Renal cortex interstitium (tissue), 11 donors: ENCODE results near the gene LSR. TPM values are rescaled to one million over a fixed set of nuclear protein-coding genes. Genes with fewer than 3 reads are reported as not detected.

Source experiments
- DNase-seq, 11 donors: peaks; one replicate each; pipeline ENCODE4 v3.0.0-alpha.2; 2013; ENCODE audit warnings: low read depth in 9 of 11, low spot score in 4 of 11; ENCODE audit errors: extremely low read depth in 1 of 11
- polyA plus RNA-seq, 3 donors: library from polyadenylated mRNA; unstranded; fragments of 120-200 nt; gene quantifications; one replicate each; pipeline ENCODE4 v1.2.1, GENCODE V29; 2013; ENCODE audit not compliant: insufficient read length in 3 of 3

Gene LSR
- polyA plus RNA-seq, 3 donors, result 46.4 to 62.4 (median 60.5) TPM

DNA sequence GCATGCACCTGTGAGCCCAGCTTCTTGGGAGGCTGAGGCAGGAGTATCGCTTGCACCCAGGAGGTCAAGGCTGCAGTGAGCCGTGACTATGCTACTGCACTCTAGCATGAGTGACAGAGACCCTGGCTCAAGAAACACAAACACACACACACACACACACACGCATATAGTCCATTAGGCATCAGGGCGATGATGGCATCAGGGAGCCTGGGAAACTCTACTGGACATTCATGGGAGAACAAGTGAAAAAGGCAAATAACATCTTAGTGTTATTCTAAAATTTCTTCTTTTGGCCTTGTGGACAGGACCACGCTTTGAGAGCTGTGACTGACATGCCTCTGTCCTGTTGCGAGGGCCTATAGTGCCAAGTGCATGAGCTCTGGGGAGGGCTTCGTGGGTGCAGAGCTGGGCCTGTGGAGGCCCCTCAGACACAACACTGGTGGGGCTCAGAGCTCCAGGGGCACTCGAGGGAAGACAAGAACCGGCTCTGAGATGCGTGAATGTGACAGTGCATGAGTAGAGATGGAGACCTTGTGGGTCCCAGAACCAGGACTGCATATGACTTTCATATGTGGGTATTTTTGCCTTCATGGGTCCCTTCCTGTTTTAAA, 12.0 kb downstream of the LSR start:
- DNase-seq, result no peak

DNA sequence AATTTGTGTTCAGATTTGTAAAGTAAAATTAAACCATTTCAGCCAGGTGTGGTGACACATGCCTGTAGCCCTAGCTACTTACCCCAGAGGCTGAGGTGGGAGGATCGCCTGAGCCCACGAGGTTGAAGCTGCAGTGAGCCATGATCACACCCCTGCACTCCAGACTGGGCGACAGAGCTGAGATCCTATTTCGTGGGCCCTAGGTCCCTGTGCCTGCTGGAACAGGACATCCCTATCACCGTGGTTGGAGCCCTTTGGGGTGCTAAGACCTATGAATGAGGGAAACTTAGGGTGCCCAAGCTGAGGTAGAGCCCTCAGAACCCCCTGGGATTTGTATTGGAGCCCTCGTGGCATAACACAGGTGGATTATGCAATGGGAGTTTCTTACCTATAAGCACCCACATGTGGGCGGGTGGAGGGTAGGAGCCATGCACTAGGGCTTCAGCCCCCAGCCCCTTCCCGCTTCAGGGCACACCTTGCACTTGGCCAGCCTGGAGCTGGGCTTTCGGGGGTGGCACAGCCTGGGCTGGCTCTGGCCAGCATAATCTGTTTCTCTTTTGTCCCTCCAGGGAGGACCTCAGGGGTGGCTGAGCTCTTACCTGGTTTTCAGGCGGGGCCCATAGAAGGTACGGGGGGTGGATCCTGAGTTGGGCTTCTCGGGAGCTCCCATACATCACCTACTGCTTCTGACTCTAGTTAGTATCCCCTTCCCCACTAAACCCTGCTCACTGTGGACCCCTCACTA, 12.7 kb downstream of the LSR start:
- DNase-seq, result no peak

DNA sequence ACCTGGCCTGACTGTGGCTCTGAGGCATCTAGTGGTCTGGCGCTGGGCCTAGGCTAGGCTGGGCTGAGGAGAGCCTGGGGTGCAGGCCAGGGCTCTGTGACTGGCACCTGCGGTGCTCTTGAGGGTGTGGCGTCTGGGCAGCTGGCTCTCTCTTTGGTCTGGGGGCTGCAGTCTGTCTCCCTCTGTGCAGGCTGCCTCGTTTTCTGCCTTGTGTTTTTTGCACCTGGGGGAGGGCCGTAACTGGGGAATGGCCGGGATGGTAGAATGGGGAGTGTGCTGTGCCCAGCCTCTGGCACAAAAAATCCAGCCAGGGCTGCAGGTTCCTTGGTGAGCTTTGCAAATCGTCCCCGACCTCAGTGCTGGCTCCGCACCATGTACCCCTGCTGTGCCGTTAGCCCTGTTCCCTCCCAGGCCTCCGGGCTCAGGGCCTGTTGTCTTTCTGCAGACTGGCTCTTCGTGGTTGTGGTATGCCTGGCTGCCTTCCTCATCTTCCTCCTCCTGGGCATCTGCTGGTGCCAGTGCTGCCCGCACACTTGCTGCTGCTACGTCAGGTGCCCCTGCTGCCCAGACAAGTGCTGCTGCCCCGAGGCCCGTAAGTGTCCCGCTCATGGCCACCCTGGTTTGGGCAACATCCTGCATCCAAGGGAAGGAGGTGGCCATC, 13.4 kb downstream of the LSR start:
- DNase-seq, result no peak

DNA sequence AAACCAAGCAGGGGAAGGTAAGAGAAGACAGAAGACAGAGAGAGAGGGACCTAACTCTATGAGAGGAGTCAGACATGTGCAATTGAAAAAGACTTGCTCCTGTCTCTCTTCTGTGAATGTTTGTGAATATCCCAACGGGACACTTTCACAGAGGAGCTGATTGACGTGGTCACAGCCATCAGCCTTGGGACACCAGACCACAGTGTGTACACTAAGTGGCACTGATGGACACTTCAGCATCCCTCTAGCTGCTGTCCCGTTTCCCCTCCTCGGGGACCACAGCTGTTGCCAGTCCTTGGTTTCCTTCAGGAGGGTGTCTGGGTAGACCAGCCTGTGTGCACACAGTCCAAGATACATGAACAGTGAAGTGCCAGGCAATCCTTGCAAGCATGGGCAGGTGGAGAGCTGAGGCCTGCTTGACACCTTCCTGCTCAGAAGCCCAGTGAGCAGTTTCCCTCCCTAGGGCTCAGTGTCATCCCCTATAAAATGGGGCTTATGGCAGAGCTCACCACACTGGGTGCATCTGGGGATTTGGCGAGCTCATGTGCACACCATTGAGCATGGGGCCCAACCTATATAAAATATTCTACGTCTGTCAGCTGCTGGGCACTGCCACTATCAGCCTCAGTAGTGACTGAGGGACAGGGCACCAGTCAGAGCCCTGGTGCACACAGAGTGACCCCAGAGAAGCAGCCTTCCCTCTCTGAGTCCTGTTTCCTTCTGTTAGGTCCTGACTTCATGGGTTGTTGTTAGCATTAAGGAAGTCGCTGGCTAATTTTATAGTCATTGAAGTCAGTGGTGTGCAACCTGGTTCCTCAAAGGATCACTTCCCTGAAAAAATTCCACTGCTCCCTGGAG, 15.7 kb downstream of the LSR start:
- DNase-seq, result no peak

DNA sequence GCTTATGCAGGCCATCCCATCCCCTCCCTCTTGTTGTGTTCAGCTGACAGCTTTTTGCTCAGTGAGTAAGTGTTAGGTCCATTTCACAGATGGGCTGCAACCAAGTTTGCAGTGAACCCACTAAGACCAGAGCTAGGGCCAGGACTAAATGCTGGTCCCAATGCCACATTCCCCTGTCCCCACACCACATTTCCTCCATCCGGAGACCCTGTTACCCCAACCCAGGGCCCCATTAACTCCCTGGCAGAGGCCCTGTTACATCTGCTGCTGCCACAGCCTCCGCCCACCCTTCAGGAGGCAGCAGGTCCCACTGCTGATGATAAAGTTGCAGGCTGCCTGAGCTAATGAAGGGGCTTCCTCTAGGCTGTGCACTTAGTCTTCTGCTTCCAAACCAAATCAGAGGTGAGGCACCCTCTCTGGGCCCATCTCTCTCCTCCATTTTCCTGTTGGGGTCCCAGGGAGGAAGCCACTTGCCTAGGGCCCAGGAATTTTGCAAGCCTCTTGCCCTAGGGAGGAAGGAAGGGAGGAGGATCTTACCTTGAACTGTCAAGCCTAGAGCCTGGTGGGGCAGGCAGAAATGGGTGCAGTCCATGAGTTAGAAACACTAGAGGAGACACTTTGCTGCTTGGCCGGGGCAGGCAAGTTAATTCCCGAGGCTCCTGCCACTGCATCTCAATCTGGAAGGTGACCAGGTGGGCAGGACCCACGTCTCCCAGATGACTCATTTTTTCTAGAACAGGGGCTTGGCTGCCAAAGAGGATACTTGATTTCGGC, 16.5 kb downstream of the LSR start:
- DNase-seq, result no peak

DNA sequence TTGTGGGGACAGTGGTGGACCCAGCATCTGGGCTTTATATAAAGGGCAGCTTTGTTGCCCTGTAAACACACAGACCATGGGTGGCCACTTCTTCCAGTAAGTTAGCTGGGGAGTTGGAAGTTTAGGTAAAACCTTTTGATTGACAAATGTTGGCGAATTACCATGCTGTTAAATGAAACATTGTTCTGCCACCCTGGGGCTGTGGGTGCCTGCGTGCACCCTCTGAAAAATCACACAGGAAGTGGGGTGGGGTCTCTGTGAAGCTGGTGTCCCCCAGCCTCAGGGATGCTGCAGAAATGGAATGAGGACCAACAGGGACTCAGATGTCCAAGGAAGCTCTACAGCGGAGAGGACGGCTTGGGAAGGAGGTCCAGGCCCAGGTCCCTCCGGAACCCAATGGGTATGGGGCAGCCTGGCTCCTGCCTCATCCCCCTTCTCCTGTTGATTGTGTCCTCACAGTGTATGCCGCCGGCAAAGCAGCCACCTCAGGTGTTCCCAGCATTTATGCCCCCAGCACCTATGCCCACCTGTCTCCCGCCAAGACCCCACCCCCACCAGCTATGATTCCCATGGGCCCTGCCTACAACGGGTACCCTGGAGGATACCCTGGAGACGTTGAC, 17.2 kb downstream of the LSR start:
- no peak for DNase-seq

DNA sequence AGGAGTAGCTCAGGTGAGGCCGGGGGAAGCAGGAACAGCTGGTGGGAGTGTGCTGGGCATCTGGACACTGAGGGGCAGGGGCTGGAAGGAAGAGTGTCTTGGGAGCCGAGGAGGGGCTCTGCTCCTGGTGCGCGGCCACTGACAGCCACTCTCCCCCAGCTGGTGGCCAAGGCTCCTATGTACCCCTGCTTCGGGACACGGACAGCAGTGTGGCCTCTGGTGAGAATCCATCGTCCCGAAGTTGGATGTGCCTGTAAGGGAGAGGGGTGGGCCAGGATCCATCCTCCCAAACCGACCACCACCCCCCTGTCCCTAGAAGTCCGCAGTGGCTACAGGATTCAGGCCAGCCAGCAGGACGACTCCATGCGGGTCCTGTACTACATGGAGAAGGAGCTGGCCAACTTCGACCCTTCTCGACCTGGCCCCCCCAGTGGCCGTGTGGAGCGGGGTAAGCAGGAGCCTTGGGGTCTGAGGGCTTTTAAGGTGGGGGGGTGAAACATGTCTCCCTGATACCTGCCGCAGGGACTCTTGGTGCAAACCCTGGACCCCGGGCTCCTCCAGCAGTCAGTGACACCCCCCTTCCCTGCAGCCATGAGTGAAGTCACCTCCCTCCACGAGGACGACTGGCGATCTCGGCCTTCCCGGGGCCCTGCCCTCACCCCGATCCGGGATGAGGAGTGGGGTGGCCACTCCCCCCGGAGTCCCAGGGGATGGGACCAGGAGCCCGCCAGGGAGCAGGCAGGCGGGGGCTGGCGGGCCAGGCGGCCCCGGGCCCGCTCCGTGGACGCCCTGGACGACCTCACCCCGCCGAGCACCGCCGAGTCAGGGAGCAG, 17.9 kb downstream of the LSR start:
- no peak for DNase-seq

DNA sequence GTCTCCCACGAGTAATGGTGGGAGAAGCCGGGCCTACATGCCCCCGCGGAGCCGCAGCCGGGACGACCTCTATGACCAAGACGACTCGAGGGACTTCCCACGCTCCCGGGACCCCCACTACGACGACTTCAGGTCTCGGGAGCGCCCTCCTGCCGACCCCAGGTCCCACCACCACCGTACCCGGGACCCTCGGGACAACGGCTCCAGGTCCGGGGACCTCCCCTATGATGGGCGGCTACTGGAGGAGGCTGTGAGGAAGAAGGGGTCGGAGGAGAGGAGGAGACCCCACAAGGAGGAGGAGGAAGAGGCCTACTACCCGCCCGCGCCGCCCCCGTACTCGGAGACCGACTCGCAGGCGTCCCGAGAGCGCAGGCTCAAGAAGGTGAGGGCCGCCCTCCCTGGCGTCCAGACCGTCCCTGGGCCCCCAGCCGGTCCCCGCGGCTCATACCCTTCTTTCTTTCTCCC, 18.6 kb downstream of the LSR start:
- no peak for DNase-seq

DNA sequence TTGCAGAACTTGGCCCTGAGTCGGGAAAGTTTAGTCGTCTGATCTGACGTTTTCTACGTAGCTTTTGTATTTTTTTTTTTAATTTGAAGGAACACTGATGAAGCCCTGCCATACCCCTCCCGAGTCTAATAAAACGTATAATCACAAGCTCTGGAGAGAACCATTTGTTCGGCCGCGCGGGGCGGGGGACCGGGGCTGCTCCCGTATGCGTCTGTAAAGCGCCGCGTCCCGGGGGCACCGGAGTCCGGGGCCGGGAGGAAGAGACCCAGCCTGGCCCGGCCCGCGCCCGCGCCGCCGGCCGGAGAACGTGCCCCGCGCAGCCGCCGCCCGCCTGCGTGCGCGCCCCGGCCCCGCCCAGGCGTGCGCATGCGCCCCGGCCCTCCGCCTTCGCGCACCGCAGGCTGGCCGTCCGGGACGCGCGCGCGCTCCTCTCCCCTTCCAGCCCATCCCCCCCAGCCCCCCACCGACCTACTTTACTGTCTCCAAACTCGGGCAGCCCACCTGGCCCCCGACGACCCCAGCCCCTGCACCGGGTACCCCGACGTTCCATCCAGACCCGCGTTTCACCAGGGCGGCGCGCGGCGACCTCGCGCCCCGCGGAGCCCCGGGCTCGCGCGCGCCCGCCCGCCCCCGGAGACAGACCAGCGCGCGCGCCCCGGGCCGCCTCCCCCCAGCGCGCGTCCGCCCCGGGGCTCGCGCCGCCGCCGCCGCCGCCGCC, 19.2 kb downstream of the LSR start:
- DNase-seq, result peak in 7 of 11 donors; percentile 37 to 73 (median 65)

DNA sequence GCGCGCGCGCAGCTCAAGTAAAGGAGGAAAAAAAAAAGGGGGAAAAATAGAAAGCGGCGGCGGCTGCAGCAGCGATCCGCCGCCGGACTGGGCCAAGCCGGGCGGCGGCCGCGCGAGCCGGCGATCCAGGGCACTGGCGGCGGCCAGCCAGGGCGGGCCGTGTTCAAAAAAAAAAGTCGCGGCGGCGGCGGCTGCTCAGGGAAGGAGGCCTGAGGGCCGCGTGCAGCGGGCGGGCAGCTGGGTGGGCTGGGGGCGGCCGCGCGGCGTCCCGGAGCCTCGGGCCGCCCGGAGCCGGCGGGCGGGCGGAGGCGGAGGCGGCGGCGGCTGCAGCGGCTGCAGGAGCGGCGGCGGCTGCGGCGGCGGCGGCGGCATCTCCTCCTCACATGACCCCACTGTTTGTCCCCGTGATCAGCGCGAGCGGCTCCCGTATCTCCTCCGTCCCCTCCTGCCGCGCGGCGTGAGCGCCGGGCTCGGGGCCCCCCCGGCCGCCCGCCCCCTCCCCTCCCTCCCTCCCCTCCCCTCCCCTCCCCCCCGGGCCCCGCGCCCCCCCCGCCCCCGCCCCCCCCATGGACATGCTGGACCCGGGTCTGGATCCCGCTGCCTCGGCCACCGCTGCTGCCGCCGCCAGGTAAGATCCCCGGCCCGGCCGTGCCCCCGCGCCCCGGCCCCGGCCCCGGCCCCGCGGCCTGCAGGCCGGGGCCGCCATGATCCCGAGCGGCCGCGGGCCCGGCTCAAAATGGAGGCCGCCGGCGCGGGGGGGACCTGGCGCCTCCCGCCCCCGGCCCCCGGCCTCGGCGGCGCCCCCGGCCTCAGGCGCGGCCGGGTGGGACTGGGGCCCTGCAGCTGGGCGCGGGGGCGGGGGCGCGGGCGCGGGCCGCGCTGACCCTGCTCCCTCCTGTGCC, 20.0 kb downstream of the LSR start, which contains the start of gene USF2:
Gene USF2 (plus strand): TSS at position 427 of the 902 bp plus-strand sequence. CDS start 140 bp downstream, at position 567.
- DNase-seq, result peak in 4 of 11 donors; percentile 56 to 63 (median 59)

DNA sequence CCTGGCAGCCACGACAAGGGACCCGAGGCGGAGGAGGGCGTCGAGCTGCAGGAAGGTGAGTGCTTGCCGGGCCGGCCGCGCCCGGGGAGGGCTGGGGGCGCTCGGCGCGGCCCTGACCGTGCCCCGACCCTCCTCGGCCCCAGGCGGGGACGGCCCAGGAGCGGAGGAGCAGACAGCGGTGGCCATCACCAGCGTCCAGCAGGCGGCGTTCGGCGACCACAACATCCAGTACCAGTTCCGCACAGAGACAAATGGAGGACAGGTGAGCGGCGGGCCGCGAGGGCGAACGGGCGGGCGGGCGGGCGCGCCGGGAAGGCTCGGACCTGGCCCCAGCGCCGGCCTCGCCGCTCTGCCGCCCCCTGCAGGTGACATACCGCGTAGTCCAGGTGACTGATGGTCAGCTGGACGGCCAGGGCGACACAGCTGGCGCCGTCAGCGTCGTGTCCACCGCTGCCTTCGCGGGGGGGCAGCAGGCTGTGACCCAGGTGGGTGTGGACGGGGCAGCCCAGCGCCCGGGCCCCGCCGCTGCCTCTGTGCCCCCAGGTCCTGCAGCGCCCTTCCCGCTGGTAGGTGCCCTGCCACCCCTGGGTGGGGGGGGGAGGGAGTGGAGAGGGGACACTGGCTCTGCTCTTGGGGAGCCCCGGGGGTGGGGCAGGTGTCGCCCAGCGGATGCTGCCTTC, 20.8 kb downstream of the LSR start:
- DNase-seq, result peak; percentile 56 to 87 (median 77)

DNA sequence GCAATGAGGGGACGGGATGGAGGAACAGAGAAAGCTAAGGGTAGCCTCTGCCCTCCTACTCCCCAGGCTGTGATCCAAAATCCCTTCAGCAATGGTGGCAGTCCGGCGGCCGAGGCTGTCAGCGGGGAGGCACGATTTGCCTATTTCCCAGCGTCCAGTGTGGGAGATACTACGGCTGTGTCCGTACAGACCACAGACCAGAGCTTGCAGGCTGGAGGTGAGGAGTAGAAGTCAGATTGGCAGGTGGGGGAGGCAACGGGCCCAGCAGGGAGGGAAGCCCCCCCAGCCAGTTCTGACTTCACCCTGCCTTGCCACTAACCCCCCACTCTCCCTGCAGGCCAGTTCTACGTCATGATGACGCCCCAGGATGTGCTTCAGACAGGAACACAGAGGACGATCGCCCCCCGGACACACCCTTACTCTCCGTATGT, 21.6 kb downstream of the LSR start:
- no peak for DNase-seq

DNA sequence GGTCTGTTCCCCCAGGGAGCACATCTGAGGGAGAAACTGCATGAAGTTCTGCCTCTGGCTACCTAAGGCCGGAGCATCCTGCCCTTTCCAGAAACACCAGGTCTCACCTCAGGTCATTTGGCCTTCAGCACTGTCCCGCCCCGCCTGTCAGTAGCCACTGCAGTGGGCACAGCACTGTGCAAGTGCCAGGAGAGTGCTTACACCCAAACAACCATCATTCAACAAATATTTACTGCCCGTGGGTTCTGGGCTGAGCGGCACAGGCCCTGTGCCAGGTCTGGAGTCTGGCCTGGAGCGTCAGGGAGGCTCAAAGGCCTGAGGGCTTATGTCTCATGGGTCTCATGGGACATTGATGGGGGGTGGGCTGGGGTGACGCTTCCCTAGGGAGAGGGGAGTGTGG, 22.7 kb downstream of the LSR start:
- DNase-seq, result no peak

DNA sequence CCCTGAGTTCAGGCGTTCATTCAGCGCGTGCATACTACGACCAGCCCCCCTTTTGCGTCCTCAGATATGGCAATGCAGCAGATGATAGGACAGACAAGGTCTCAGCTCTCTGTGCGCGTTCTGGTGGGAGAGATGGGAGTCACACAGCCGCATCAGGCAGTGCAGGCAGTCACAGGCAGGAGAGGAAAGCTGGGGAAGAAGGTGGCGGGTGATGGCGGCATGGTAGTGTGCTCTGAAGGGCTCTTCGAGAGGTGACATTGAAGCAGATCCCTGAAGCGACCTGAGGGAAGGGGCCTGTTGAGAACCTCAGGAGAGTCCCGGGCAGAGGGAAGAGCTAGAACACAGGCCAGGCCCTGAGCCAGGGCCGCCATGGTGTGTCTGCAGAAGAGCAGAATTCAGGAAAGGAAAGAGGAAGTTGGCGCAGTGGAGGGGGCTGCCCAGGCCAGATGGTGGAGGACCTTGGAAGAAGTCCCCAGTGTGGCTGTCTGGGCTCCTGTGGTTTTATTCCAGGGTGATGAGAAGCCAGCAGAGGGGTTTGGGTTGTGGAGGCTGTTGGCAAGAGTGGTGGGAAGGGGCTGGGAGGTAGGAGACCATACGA, 23.4 kb downstream of the LSR start:
- no peak for DNase-seq
